HG03571 (cell line): ENCODE results near the gene PET100.

ENCODE experiments used
- ATAC-seq: cut with Tn5 transposase; IDR thresholded peaks from one replicate; pipeline ENCODE4 v1.9.1; 2021; ENCODE audit not compliant: unreplicated experiment

PET100 gene

DNA sequence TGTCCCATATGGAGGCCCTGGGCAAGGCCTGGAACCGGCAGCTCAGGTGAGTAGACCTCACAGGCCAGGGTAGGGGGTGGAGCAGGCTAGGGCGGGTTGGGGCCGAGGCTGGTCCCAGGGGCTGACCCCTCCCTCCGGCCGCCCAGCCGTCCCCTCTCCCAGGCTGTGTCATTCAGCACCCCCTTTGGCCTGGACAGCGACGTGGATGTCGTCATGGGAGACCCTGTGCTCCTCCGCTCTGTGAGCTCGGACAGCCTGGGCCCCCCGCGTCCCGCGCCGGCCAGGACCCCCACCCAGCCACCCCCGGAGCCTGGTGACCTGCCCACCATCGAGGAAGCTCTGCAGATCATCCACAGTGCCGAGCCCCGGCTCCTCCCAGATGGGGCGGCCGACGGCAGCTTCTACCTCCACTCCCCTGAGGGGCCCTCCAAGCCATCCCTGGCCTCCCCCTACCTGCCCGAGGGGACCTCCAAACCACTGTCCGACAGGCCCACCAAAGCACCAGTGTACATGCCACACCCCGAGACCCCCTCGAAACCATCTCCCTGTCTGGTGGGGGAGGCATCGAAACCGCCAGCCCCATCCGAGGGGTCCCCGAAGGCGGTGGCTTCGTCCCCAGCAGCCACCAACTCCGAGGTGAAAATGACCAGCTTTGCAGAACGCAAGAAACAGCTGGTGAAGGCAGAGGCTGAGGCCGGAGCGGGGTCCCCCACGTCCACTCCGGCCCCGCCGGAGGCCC lies 17.9 kb upstream of the PET100 start:
- ATAC-seq, result no peak

DNA sequence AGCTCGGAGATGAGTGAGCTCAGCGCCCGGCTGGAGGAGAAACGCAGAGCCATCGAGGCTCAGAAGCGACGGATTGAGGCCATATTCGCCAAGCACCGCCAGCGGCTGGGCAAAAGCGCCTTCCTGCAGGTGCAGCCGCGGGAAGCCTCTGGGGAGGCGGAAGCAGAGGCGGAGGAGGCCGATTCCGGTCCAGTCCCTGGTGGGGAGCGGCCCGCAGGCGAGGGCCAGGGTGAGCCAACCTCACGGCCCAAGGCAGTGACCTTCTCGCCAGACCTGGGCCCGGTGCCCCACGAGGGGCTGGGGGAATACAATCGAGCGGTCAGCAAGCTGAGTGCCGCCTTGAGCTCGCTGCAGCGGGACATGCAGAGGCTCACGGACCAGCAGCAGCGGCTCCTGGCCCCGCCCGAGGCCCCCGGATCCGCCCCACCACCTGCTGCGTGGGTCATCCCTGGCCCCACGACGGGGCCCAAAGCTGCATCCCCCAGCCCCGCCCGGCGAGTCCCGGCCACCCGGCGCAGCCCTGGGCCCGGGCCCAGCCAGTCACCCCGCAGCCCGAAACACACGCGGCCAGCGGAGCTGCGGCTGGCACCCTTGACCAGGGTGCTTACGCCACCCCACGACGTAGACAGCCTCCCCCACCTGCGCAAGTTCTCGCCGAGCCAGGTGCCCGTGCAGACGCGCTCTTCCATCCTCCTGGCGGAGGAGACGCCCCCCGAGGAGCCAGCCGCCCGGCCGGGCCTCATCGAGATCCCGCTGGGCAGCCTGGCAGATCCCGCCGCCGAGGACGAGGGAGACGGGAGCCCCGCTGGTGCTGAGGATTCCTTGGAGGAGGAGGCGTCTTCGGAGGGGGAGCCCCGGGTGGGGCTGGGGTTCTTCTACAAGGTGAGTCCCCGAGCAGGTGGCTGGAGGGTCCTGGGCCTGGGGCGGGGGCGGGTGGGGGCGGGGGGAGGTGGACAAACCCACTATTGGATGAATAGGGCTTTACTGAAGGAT lies 17.0 kb upstream of the PET100 start:
- no peak for ATAC-seq

DNA sequence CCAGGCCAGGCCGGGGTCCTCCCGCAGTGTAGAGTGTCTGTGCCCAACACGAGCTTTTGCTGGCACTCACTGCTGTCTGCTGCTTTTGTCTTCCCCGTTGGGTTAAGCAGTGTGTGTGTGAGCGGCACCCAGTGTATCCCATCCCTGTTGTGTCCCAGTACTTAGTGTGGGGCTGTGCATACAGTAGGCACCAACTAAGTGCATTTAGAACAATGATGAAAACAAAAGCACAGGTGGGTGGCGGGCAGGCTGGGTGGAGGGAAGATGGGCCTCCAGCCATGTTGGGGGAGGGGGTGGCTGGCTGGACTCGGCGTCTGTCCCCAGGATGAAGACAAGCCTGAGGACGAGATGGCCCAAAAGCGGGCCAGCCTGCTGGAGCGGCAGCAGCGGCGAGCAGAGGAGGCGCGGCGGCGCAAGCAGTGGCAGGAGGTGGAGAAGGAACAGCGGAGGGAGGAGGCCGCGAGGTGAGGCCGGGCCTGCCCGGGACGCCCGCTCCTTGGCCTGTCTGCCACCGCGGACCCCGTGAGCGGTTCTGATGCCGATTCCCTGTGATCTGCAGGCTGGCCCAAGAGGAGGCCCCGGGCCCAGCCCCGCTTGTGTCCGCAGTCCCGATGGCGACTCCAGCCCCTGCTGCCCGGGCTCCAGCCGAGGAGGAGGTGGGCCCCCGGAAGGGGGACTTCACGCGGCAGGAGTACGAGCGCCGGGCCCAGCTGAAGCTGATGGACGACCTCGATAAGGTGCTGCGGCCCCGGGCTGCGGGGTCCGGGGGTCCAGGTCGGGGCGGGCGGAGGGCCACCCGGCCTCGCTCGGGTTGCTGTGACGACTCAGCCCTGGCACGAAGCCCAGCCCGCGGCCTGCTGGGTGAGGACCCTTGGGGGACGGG lies 14.5 kb upstream of the PET100 start:
- ATAC-seq, result no peak

DNA sequence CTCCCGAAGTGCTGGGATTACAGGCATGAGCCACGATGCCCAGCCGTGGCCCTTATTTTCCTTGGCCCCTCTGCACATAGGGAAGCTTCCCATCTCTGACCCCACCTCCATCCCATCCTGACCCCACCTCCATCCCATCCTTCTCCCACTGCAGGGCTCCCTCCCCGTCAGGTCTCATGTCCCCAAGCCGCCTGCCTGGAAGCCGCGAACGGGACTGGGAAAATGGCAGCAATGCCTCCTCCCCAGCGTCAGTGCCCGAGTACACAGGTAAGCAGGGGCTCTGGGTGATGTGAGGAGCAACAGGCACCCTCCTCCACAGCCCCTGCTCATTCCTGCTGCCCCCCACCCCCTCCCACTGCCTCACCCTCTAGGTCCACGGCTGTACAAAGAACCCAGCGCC lies 12.4 kb upstream of the PET100 start:
- ATAC-seq, result no peak

DNA sequence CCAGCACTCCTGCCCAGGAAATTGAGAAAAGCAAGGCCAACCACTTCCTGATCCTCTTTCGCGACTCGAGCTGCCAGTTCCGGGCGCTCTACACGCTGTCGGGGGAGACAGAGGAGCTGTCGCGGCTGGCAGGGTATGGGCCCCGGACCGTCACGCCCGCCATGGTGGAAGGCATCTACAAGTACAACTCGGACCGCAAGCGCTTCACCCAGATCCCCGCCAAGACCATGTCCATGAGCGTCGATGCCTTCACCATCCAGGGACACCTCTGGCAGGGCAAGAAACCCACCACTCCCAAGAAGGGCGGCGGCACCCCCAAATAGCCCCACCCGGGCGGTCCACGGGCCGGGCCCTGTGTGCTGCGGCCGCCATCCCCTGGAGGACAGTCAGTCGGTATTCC lies 11.9 kb upstream of the PET100 start:
- no peak for ATAC-seq

DNA sequence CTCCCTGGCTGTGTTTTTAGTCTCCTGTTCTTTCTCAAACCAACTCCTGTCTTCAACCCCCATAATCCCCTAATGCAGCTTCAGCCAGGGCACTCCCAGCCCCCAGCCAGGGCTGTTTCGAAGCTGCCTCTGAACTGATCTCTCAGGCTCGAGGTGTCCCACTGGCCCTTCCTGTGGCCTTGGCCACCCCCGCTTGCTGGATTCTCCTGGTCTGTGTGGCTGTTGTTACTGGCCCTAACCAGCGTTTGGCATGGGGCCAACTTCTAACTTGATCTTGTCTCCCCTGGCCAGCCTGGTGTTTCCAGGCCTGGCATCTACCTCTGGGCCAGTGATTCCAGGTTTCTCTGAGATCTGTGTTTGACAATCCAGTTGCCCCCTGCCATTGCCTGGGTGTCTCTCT lies 11.2 kb upstream of the PET100 start:
- ATAC-seq, result no peak

DNA sequence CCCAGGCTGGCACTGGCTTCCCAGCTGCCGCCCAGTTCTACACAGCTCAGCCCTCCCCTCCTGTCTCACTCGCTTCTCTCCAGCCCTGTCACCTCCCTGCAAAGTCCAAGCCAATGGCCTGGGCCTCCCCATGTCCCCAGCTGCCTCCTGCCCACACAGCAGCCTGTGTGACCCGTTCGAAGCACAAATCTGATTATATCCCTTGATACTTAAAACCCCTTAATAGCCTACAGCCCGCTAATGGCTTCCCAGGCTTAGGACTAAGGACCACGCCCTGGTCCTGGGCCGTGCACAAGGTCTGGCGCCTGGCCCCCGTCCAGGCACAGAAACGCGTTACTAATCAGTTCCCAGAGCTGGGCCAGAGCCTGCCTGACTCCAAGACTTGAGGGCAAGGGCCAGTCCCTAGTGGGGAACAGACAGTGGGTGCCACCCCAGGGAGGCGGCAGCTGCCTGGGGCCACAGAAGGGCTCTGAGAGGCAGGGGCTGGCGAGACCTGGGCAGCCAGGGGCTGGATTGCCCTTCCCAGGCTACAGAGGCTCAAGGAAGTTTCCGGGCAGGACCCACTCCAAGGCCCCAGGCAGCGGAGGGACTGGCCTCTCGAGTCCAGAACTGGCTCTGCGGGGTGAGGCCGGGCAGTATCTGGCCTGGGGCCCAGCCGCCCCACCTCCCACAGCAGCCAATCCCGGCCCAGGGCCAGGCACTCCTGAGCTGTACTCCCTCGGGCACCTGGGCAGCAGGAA lies 10.7 kb upstream of the PET100 start:
- ATAC-seq, result no peak

DNA sequence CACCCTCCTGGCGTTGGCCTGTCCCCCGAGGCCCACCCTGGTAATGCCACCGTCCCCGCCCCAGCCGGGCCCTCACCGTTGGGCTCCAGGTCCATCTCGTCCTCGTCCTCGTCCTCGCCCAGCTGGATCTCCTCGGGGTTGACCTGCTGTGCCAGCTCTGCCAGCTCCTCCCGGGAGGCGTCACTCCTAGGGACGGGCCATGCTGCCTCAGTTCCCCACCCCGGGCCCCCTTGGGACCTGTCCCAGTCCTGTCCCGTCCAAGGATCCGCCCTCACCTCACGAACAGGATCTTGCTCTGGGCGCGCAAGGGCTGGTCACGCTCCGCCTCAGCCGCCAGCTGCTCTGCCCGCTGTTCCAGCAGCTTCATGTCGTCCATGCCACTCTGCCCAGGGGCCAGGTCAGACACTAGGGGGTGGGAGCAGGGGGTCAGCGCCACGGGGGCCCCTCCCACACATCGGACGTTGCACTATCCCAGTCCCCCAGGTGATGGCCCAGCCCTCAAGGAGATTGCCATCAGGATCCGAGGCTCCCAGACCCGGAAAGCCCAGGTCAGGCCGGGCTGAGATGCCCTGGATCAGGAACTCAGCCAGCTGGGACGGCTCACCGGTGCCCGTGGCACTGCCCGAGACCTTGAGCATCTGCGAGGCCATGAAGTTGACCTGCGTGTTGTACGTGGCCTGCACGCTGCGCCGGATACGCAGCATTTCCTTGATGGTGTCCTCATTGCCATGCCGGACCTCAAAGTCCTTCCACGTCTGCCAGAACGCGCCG lies 9.7 kb upstream of the PET100 start:
- no peak for ATAC-seq

DNA sequence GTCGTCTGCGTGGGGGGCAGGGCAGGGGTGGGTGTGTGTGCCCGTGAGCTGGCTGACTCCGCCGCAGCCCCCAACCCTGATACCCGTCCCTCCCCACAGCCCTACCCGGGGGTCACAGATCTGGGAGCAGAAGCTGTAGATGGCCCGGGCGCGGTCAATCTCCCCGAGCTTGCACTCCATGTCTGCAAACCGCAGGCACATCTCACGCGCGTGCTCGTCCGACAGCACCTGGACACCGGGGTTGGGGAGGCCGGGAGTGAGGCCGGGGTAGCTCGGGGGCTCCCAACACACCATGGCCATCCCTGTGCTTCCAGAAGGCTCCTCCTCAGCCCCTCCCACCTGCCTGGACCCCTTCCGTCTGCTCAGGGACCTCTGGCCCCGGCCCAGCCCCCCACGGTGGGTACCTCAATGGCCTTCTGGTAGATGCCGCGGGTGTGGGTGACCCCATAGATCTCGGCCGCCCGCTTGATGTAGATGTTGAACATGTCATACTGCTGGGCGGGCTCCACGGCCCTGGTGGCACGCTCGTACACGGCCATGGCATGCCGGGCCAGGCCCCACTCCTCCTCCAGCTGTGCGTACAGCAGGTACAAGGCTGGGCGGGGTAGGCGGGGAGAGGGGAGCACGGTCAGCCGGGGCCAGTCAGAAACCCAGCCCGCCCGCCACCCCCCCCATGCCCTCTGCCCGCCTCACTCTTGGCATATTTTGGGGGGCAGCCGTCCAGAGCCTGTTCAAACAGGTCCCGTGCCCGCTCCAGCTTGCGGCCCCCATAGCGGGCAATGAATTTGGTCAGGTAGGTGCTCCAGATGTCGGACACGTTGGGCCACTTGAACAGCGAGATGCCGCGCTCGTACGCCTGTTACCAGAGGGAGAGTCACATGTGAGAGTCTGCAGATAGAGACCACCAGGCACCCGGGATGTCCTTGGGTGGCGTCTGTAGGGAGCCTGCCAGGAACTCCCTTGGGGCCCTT lies 8.9 kb upstream of the PET100 start:
- ATAC-seq, result no peak

DNA sequence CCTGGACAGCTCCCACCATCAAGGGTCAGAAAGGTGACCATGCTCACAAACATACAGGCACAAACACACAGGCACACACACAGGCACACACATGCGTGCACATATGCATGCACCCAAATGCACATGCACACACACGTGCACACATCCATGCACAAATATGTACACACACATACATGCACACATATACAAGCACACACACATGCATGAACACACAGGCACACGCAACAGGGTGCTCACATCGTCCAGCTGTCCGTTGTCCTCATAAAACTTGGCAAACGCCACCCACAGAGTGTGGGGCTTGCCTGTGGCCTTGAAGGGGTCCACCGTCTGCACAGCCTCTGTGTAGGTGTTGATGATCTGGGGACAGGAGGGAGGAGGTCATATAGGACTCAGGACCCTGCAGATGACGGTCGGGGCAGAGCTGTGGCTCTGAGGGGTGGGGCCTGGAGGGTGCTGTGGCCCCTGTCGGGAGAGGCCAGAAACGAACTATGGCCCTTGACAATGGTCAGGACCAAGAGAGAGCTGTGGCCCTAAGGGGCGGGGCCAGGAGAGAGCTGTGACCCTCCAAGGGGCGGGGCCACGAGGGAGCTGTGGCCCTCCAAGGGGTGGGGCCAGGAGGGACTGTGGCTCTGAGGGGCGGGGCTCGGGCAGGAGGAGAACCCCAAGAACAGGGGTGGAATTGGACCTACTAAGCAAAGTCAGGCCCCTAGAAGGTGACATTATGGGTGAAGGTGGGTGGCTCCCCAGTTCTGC lies 6.5 kb upstream of the PET100 start:
- ATAC-seq, result no peak

DNA sequence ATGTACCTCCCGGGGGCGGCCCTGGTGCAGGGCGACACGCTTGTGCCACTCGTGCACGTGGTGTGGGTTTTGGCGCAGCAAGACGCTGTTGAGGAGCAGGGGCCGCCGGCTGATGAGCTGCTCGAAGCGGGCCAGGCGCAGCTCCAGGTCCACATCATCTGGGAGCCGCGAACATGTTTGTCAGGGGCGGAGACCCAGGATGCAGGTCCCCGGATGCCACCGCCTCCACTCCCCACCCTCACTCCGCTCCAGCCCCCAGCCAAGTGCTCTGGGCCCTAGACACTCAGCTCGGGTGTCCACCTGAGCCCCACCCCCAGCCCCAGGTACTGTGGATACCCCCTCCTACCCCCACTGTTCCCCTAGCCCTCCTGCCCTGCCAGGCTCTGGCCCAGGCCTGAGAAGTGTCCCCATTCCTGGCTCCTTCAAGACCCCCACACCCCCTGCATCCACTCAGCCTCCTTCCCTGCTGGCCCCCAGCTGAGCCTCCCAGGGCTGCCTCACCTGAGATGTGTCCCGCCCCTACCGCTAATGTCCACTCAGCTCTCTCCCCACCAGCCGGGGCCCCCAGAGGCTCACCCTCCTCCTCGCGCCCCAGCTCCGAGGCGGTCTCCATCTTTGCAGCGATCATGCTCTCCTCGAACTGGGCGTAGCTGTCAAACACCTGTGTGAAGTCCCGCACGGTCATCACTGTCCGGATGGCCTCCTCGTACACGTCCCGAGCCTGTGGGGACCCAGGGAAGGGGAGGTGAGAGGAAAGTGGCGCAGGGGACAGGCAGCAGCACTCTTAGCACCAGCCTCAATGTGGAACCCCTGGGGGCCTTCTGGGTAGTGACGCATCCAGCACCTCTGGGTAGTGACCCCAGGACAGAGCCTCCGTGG lies 5.6 kb upstream of the PET100 start:
- no peak for ATAC-seq

DNA sequence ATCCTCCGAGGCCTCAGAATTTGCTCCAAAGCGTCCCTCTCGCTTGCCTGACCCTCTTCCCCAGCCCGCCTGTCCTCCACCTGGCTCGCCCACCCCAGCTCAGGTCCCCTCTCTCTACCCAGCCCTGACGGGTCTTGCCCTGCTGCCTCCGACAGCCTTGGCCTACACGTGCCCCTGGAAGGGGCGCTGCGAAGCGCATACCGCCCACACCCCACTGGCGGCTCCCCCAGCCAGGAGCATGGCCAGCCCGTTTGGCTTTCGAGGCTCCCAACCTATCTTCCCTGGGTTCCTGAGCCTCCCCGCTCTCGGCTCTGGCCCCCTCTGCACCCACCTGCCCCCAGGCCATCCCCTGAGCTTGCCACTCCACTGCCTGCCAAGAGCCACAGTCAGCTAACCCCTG lies 4.8 kb upstream of the PET100 start:
- no peak for ATAC-seq

DNA sequence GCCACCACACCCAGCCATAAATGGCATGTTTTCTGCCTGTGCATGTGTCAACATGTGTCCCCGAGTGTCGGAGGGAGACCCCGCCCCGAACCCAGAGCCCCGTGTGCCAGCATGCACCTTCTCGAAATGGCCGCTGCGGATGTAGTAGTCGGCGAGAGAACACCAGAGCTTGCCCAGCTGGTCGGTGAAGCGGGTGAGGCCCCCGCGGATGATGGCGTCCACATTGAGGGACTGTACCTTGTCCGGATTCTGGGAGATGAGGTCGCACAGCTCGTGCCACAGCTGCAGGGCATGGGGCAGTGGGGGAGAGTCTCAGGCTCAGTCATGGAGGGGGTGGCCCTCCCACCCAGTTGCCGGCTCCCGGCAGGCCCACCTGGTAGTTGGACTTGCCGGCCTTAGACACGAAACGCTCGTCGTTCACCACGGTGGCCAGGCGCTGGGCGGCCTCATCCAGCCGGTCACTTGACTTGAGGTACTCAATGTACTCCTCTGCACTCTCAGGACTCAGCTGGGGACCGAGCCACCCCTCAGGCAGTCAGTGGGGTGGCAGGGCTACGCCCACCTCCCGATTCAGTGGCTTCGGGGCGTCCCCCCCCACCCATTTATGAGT lies 3.7 kb upstream of the PET100 start:
- ATAC-seq, result no peak

DNA sequence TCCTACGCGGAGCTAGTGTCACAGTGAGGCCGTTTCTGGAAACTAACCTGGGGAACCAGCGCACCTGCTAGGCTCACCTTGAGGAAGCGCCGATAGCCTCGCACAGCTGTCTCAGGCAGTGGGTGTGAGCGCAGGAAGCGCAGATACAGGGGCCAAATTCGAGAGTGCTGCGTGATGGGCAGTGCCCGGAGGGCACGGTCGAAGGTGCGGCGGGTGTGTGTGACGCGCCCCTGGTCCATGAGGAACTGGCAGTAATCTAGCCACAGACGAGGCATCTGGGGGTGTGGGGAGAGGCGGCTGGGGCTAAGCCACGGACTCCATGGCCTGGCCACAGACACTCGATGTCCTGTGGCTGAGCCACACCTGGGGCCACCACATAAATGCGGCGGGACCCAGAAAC lies 2.4 kb upstream of the PET100 start:
- no peak for ATAC-seq

DNA sequence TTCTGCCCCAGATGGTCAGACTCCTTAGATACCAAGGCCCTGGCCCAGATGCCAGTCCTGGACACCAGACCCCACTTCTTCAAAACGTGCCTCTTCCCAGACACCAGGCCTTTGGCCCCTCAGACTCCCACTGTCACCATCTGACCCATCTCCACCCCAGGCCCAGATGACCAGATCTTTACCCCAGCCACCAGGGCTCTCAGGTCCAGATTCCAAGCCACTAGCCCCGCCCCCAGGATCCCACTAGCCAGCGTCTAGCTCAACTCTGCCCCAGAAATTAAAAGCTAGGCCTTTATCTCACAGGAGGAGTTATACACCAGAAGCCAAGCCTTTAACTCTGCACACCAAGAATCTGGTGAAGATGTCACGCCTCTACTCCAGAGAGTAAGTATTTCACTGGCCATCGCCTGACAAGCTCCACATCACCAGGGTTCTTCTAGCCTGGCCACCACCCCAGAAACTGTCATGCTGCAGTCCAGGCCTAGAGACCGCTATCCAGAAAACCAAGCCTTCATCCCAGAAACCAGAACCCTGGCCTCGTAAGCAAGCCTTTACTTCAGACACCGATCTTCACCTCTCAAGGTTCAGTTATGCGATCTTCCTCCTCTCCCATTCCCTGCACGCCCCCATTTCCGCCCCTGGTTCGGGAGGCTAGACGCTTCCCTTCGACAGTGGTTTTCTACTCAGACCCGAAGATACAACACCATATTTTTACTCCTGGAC lies 843 bp upstream of the PET100 start:
- ATAC-seq, result no peak

DNA sequence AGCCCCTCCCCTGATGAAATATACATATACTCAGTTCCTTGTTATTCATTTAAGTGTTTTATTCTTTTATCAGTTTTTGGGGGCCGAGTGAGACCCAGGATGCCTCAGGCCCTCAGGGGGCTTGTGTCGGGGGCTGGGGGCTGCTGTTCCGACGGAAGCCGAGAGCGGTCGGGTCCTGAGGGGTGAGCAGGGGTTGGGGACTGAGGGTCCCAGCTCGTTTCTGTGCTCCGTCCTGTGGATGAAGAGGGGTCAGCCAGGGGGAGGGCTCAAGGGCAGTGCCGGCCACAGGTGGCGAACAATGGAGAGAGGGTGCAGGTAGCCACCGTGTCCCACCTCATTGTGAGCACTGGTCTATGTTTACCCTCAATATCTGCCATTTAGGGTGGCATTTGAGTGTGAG lies 2.0 kb downstream of the PET100 start:
- no peak for ATAC-seq
